ENCODE measurements around the gene VTN. TPM values are rescaled to one million over a fixed set of nuclear protein-coding genes. Genes with fewer than 3 reads are reported as not detected.

Gene VTN
- total and polyA plus RNA-seq, 4 donors: 0.40 to 2.5 (median 1.6) TPM

DNA sequence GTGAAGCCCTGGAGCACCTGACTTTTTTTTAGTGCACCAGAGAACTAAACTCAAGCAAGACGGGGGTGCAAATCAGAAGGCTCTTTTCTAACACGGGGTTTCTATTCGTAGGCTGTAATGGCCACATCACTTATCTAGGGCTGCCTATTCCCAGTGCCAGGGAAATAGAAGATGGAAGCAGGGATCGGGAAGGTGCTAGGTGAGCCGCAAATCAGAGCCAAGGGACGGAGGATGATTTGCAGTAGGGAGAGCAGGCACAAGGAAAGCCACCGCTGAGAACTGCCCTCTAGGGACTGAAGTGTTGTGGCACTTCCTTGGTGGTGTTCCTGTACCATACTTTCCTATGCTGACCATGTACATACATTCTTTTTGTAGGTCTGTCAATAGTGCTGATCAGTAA lies 43.7 kb upstream of the VTN start:
- ATAC-seq (ENCODE audit: insufficient read depth, low FRiP score): no peak
- TF ChIP-seq, protein P1, sequence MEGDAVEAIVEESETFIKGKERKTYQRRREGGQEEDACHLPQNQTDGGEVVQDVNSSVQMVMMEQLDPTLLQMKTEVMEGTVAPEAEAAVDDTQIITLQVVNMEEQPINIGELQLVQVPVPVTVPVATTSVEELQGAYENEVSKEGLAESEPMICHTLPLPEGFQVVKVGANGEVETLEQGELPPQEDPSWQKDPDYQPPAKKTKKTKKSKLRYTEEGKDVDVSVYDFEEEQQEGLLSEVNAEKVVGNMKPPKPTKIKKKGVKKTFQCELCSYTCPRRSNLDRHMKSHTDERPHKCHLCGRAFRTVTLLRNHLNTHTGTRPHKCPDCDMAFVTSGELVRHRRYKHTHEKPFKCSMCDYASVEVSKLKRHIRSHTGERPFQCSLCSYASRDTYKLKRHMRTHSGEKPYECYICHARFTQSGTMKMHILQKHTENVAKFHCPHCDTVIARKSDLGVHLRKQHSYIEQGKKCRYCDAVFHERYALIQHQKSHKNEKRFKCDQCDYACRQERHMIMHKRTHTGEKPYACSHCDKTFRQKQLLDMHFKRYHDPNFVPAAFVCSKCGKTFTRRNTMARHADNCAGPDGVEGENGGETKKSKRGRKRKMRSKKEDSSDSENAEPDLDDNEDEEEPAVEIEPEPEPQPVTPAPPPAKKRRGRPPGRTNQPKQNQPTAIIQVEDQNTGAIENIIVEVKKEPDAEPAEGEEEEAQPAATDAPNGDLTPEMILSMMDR (IDR thresholded peaks at IDR 0.05; ENCODE audit: control extremely low read depth, extremely low read depth): no peak
- Histone ChIP-seq H3K36me3 (ENCODE audit: control insufficient read depth in 4 of 4, insufficient read depth in 4 of 4, low read length in 4 of 4) (no peaks in the 10 kb centered on the region), H3K4me3 (no peak overlapping the region), H3K27me3 (ENCODE audit: control insufficient read depth in 3 of 3, insufficient read depth in 3 of 3, low read length in 2 of 3) (peaks cover 0 to 21% (median 3%) of the 10 kb centered on the region in 3 donors), H3K27ac (ENCODE audit: low read depth in 1 of 2, low read length in 1 of 2) (no peak overlapping the region), H3K9me3 (ENCODE audit: control insufficient read depth in 4 of 4, insufficient read depth in 3 of 4, low read length in 3 of 4) (no peaks in the 10 kb centered on the region), H3K9ac (ENCODE audit: insufficient read depth in 1 of 2, low read length in 2 of 2) (no peak overlapping the region), H3K4me1 (ENCODE audit: control insufficient read depth in 5 of 5, insufficient read depth in 5 of 5, low read length in 5 of 5) (no peaks in the 10 kb centered on the region)
- DNase-seq: no peak
- WGBS, 2 donors: 68 to 78% methylated on average over 7 of the region's 7 CpGs

DNA sequence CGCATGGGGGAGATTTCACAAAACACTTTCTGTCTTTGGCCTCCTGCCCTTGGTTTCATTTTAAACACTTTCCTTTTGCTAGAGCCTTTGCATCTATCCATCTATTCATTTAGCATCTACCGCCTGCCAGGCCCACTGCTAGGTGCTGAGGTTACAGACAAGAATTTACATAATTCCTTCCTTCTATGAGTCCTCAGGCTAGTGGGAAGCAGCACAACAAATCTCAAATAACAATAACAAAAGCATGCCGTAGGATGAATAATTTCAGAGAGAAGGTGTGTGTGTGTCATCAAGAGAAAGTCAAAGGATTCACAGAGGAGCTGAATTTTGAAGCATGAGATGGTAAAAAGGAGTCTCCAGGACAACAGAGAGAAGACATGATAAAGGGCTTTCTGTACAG lies 42.0 kb upstream of the VTN start:
- WGBS, 2 donors: 83 to 86% methylated on average over 3 of the region's 3 CpGs
- H3K9me3 ChIP-seq (ENCODE audit: control insufficient read depth in 4 of 4, insufficient read depth in 3 of 4, low read length in 3 of 4): peaks cover 0 to 2% (median 0%) of the 10 kb centered on the region in 4 donors
- H3K4me3 ChIP-seq: no peak overlapping the region
- TF ChIP-seq, protein P1 (IDR thresholded peaks at IDR 0.05; ENCODE audit: control extremely low read depth, extremely low read depth): no peak
- H3K27me3 ChIP-seq (ENCODE audit: control insufficient read depth in 3 of 3, insufficient read depth in 3 of 3, low read length in 2 of 3): peaks cover 0 to 21% (median 3%) of the 10 kb centered on the region in 3 donors
- H3K9ac ChIP-seq (ENCODE audit: insufficient read depth in 1 of 2, low read length in 2 of 2): no peak overlapping the region
- no peaks in the 10 kb centered on the region for H3K4me1 ChIP-seq (ENCODE audit: control insufficient read depth in 5 of 5, insufficient read depth in 5 of 5, low read length in 5 of 5)
- ATAC-seq (ENCODE audit: insufficient read depth, low FRiP score): no peak
- no peak overlapping the region for H3K27ac ChIP-seq (ENCODE audit: low read depth in 1 of 2, low read length in 1 of 2)
- no peaks in the 10 kb centered on the region for H3K36me3 ChIP-seq (ENCODE audit: control insufficient read depth in 4 of 4, insufficient read depth in 4 of 4, low read length in 4 of 4)
- DNase-seq: no peak

DNA sequence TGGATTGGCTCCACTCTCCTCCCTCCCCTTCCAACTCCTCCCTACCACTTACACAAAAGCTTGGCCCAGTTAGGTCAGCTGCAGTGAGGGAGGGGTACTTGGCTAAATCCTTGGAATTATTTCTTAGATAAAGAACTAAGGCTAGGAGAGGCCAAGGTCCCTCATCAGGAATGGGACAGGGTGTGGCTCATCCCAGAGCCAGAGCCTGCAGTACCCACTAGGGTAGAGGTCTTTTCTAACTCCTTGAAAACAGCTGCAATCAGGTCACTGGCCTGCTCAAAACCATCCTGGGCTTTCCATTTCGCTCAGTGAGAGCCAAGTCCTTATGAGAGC lies 37.8 kb upstream of the VTN start:
- Histone ChIP-seq H3K27ac (ENCODE audit: low read depth in 1 of 2, low read length in 1 of 2) (no peak overlapping the region), H3K9ac (ENCODE audit: insufficient read depth in 1 of 2, low read length in 2 of 2) (no peak overlapping the region), H3K4me1 (ENCODE audit: control insufficient read depth in 5 of 5, insufficient read depth in 5 of 5, low read length in 5 of 5) (peaks cover 0 to 8% (median 3%) of the 10 kb centered on the region in 5 donors), H3K36me3 (ENCODE audit: control insufficient read depth in 4 of 4, insufficient read depth in 4 of 4, low read length in 4 of 4) (no peaks in the 10 kb centered on the region), H3K27me3 (ENCODE audit: control insufficient read depth in 3 of 3, insufficient read depth in 3 of 3, low read length in 2 of 3) (peaks cover 0 to 8% (median 0%) of the 10 kb centered on the region in 3 donors), H3K9me3 (ENCODE audit: control insufficient read depth in 4 of 4, insufficient read depth in 3 of 4, low read length in 3 of 4) (peaks cover 0 to 2% (median 0%) of the 10 kb centered on the region in 4 donors), H3K4me3 (no peak overlapping the region)
- WGBS, 2 donors: 86 to 90% methylated on average over 1 of the region's 1 CpG
- ATAC-seq (ENCODE audit: insufficient read depth, low FRiP score): no peak
- no peak for DNase-seq
- TF ChIP-seq, protein P1 (IDR thresholded peaks at IDR 0.05; ENCODE audit: control extremely low read depth, extremely low read depth): no peak

All from lung (tissue), 12 donors.